EH (cell line): ENCODE data around the gene ELAVL2.

Source experiments
- DNase-seq: peaks from one replicate; pipeline ENCODE4 v3.0.0-alpha.2; 2015; ENCODE audit warnings: low read depth

Gene ELAVL2

GRCh38 chr9:23662320-23662719 lies 163.7 kb downstream of the ELAVL2 start:
- DNase-seq = no peak

GRCh38 chr9:23659346-23660006 lies 166.6 kb downstream of the ELAVL2 start:
- DNase-seq = no peak

- DNase-seq = no peak
Observed at GRCh38 chr9:23658376-23659258, 167.4 kb downstream of the ELAVL2 start.

- DNase-seq = no peak
Observed at GRCh38 chr9:23651051-23651450, 175.0 kb downstream of the ELAVL2 start.

- DNase-seq = no peak
Observed at GRCh38 chr9:23648651-23649050, 177.4 kb downstream of the ELAVL2 start.

- no peak for DNase-seq
Observed at GRCh38 chr9:23644896-23645295, 181.1 kb downstream of the ELAVL2 start.

GRCh38 chr9:23644326-23644725 lies 181.7 kb downstream of the ELAVL2 start:
- no peak for DNase-seq

GRCh38 chr9:23643656-23644258 lies 182.3 kb downstream of the ELAVL2 start:
- DNase-seq = no peak
